GM12878 (cell line): ENCODE measurements around the gene SELENOO. TPM values are rescaled to one million over a fixed set of nuclear protein-coding genes. Genes with fewer than 3 reads are reported as not detected.

Experiments used
- ATF7 ChIP-seq: fragments of 450-650 bp; IDR thresholded peaks from 2 replicates; pipeline ENCODE4 v1.6.1; 2016; ENCODE audit warnings: low read depth, mild to moderate bottlenecking
- CBX3 ChIP-seq: fragments of 200-600 bp; sonication (generic); IDR thresholded peaks from 2 replicates; pipeline ENCODE4 v1.6.1; 2016; ENCODE audit warnings: low read depth, borderline replicate concordance
- CHD1 ChIP-seq: IDR thresholded peaks from 2 replicates; pipeline ENCODE4 v1.6.1; 2012; ENCODE audit warnings: low read depth, low read length, improper control_type of control experiment
- E2F8 ChIP-seq: fragments of 450-650 bp; IDR thresholded peaks from 2 replicates; pipeline ENCODE4 v1.6.1; 2018; ENCODE audit warnings: mild to moderate bottlenecking, low read depth, moderate library complexity; ENCODE audit not compliant: partially characterized antibody
- EED ChIP-seq: sonication (generic); IDR thresholded peaks from 2 replicates; pipeline ENCODE4 v1.6.1; 2016; ENCODE audit warnings: antibody characterized with exemption, low read depth
- EP300 ChIP-seq, 2 experiments: fragments of 150-350 bp in 1 of 2; IDR thresholded peaks; 2 replicates each; pipeline ENCODE4 v1.6.1; 2011 to 2012; ENCODE audit warnings: low read depth in 2 of 2, low read length in 2 of 2, borderline replicate concordance in 1 of 2, improper control_type of control experiment in 1 of 2, inconsistent platforms in 1 of 2; ENCODE audit not compliant: control insufficient read depth in 1 of 2
- FOS ChIP-seq: IDR thresholded peaks from 3 replicates; pipeline ENCODE4 v1.6.1; 2011; ENCODE audit warnings: borderline replicate concordance; ENCODE audit not compliant: insufficient read length; ENCODE audit errors: extremely low read depth
- JUND ChIP-seq: IDR thresholded peaks from 2 replicates; pipeline ENCODE4 v1.6.1; 2012; ENCODE audit warnings: low read depth, mild to moderate bottlenecking, low read length, improper control_type of control experiment, moderate library complexity
- MXI1 ChIP-seq: fragments of 150-350 bp; IDR thresholded peaks from 2 replicates; pipeline ENCODE4 v1.6.1; 2011; ENCODE audit warnings: low read depth, mild to moderate bottlenecking, inconsistent platforms, low read length, improper control_type of control experiment
- NRF1 ChIP-seq: conservative IDR thresholded peaks from 2 replicates; pipeline ENCODE4 v1.6.1; 2011; ENCODE audit warnings: mild to moderate bottlenecking, low read depth, low read length, improper control_type of control experiment
- PRDM15 ChIP-seq: fragments of 450-650 bp; formaldehyde crosslinking; IDR thresholded peaks from 2 replicates; pipeline ENCODE4 v1.4.0; 2020; ENCODE audit warnings: mild to moderate bottlenecking, moderate library complexity
- SKIL ChIP-seq: fragments of 450-650 bp; IDR thresholded peaks from 2 replicates; pipeline ENCODE4 v1.6.1; 2017; ENCODE audit warnings: mild to moderate bottlenecking, low read depth, inconsistent platforms; ENCODE audit not compliant: poor library complexity, severe bottlenecking
- TCF3 ChIP-seq: IDR thresholded peaks from 2 replicates; pipeline ENCODE4 v1.6.1; 2012; ENCODE audit warnings: low read depth, mild to moderate bottlenecking, low read length, borderline replicate concordance; ENCODE audit not compliant: insufficient read depth
- YY1 ChIP-seq: IDR thresholded peaks from 2 replicates; pipeline ENCODE4 v1.6.1; 2011; ENCODE audit warnings: low read depth, mild to moderate bottlenecking, low read length
- ZBED1 ChIP-seq: IDR thresholded peaks from 2 replicates; pipeline ENCODE4 v1.6.1; 2016; ENCODE audit warnings: borderline replicate concordance
- ZSCAN29 ChIP-seq: fragments of 450-650 bp; IDR thresholded peaks from 2 replicates; pipeline ENCODE4 v1.6.1; 2017; ENCODE audit warnings: mild to moderate bottlenecking, moderate library complexity
- polyA plus RNA-seq, 11 experiments: library from polyadenylated mRNA; depleted of rRNA in 4 of 11; unstranded in 6 of 11; stranded (reverse) in 5 of 11; fragments of >200 nt; fragmentation: Nextera tagmentation in 4 of 11; fragmentation: Illumina TruSeq in 1 of 11; extraction: Ambion mirVana in 4 of 11; extraction: Trizol in 1 of 11; gene quantifications; 1 replicate in 1 of 11; 2 replicates in 10 of 11; pipeline versions ENCODE4 v1.2.1 to v1.2.3, GENCODE V29; 2011 to 2016; ENCODE audit warnings: inconsistent platforms in 2 of 11, missing spikeins in 2 of 11, low read depth in 1 of 11
- total RNA-seq, 4 experiments: library from RNA; depleted of rRNA in 3 of 4; stranded (reverse); fragments of >200 nt in 3 of 4; fragmentation: Illumina TruSeq in 1 of 4; extraction: Trizol in 1 of 4; gene quantifications; 2 replicates each; pipeline versions ENCODE4 v1.2.1 to v1.2.3, GENCODE V29; 2013 to 2021
- TF ChIP-seq, protein P1 (sequence below): fragments of 150-350 bp; IDR thresholded peaks from 2 replicates; pipeline ENCODE4 v1.6.1; 2014; ENCODE audit warnings: mild to moderate bottlenecking, low read depth, low read length
- TF ChIP-seq, protein P2 (sequence below): IDR thresholded peaks from 2 replicates; pipeline ENCODE4 v1.6.1; 2012; ENCODE audit warnings: low read depth, low read length, improper control_type of control experiment

The SELENOO gene
- total and polyA plus RNA-seq, 10 of the 15 experiments (the other 5 are each of a cell fraction or from before 2014, with no cell fraction given), result 0.42 to 23.3 (median 3.3) TPM

DNA sequence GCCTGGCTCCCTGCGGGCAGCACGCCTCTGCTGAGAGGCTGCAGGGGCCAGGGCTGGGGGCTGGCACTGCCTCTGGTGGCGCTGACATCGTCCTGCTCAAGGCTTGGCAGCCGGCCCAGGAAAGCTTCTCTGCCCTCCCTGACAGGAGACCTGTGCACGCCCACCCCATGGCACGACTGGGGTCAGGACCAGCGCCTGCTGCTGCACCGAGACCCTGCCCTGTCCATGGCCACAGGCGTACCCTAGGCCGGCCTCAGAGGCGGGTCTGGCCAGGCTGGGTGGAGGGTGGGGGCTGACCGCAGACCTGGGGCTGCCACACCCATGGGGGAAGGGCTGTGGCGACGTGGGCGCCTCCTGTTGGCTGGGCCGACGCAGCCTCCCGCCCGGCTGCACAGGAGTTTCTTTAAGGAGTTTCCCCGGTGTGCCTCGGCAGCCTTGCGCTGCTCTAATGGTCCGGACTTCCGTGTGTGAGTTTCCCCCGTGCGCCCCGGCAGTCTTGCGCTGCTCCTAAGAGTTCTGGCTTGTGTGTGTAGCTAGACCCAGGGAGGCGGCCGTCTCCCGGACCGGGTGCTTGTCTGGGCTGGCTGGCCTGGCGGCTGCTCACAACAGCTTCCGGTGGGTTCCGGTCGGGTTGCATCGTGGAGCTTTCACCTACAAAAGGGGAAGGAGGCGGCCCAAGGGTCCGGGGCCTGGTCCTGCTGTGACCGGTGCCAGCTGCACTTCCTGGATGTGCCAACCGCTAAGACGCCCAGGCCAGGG, 10.4 kb upstream of the SELENOO start (continued):
- TF ChIP-seq E2F8 (no peak), CBX3 (no peak), TCF3 (0 out of 2 replicates have a peak, but pooled peaks have one; percentile 43), PRDM15 (CRISPR knock-in tag) (no peak), FOS (no peak), YY1 (no peak; the same call in 1 of the 2 replicates), ZBED1 (no peak), NRF1 (no peak), ZSCAN29 (no peak), JUND (no peak), ATF7 (no peak), EP300 (IDR thresholded peaks at IDR 0.05; ENCODE audit: borderline replicate concordance in 1 of 2, control insufficient read depth in 1 of 2, low read depth in 2 of 2, low read length in 2 of 2) (peak in 1 of 2 experiments; percentile 67; a peak in 2 of 4 replicates), CHD1 (no peak), SKIL (peak; percentile 23), MXI1 (peak; percentile 75), EED (peak; percentile 62)
- TF ChIP-seq, protein P1, sequence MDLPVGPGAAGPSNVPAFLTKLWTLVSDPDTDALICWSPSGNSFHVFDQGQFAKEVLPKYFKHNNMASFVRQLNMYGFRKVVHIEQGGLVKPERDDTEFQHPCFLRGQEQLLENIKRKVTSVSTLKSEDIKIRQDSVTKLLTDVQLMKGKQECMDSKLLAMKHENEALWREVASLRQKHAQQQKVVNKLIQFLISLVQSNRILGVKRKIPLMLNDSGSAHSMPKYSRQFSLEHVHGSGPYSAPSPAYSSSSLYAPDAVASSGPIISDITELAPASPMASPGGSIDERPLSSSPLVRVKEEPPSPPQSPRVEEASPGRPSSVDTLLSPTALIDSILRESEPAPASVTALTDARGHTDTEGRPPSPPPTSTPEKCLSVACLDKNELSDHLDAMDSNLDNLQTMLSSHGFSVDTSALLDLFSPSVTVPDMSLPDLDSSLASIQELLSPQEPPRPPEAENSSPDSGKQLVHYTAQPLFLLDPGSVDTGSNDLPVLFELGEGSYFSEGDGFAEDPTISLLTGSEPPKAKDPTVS, result no peak
- TF ChIP-seq, protein P2, sequence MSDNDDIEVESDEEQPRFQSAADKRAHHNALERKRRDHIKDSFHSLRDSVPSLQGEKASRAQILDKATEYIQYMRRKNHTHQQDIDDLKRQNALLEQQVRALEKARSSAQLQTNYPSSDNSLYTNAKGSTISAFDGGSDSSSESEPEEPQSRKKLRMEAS, result no peak; the same call in 1 of the 2 replicates
